ENCODE results near the gene KDM3B.
A peak's percentile ranks its signal among the peaks of the same experiment; 100 is the strongest.
"Not testable (repeated sequence)": the region's sequence is repeated elsewhere in the genome, so short reads cannot be mapped to it uniquely, and the experiment has no call there.

Gene KDM3B

DNA sequence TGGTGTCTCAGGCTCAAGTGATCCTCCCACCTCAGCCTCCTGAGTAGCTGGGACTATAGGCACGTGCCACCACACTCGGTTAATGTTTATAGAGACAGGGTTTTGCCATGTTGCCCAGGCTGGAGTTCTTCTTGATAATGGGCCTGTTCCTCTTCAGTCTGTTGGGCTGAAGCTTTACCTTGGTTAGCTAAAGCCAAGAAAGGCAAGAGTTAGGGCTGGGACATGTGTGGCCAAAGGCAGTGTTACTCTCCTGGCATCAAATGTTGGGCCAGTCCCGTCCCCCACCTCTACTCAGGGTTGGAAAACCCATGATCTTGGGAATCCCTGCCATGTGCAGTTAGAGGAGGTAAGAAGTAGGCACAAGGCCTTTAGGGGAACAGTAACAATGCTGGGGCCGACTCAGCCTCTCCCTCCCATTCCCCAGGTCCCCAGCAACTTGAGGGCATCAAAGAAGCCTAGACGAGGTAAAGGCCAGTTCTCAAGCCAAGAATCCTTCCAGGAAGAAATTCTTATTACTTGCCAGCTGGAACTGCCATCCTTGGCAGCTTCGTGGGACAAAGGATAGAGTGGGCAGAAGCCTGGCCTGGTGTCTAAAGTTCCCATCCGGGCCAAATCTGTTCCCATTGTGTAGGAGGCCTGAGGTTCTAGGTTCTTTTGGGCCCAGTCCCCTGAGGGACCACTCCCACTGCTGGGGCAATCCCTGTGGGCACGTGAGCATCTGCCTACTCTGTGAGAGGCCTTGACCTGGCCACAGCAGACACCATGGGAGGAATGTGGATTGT is 117.2 kb downstream of the KDM3B start:
- DNase-seq, result peak; percentile 83

DNA sequence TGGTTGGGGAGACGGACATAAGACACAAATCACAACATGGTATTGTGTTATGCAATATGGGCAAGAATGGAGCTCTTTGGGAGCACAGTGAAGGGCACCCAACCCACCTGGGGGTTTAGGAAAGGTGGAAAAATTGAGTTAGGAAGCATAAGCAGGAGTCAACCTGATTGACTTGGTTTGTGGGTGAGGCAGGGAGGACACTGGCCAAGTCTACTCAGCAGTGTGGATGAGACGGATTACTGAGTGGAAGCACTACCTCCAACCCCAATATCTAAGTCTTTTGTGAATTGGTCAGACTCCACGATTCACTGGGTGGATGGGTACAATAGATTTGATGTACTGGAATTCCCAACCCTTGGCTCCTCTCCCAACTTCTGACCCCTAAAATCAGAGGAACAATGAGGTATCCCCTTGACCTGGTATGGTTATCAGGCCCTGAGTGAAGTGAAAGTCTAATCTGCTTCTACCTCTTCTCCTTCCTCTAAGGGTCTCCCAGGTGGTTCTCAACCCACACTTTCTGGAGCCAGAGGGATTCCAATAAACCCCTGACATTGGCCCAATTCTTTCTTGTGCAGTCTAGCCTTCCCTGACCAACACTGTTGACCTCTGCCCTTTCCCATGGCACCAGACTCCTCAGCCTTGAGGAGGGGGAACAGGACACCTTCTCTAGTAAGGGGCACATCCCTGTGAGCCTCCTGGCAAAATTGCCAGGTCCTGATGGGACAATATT is 118.0 kb downstream of the KDM3B start:
- DNase-seq, result no peak

DNA sequence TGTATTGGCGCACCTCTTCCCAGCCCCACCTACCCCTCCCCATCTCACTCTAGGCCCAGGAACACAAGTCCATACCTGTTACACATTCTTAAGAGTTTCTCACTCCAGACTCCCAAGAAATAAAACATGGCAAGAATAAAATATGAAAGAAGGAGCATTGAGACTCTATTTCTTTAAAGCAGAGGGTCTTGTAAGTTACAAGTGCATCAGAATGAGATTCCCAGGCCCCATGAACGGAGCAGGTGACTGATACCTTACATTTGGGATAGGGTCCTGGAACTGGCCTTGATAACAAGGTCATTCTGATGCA is 118.5 kb downstream of the KDM3B start:
- no peak for DNase-seq

DNA sequence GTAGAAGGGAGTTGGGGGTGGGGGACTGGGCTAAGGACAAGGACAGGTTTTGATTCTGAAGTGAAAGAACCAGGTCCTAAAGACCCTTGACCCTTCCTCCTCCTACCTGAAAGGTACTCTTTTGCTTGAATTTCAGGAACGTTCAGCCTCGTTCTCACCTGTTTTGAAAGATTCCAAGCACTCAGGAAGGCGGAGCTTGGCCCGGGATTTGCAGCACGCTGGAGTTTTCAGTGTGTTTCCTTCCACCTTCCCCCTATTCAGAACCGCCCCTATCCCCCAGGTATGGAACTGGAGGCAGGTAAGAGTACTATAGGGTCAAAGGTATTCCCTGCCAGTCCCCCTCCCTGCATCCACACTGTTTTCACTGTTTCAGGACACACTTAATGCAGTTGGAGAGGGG is 119.9 kb downstream of the KDM3B start:
- DNase-seq, result no peak

DNA sequence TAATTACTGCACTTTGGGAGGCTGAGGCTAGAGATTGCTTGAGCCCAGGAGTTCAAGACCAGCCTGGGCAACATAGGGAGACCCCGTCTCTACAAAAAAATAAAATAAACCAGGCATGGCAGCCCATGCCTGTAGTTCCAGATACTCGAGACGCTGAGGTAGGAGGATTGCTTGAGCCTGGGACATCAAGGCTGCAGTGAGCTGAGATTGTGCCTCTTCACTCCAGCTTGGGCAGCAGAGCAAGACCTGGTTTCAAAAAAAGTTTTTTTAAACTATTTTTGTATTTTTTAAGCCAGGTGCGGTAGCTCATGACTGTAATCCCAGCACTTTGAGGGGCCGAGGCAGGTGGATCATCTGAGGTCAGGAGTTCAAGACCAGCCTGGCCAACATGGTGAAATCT is 120.7 kb downstream of the KDM3B start:
- DNase-seq, result not testable (repeated sequence)

DNA sequence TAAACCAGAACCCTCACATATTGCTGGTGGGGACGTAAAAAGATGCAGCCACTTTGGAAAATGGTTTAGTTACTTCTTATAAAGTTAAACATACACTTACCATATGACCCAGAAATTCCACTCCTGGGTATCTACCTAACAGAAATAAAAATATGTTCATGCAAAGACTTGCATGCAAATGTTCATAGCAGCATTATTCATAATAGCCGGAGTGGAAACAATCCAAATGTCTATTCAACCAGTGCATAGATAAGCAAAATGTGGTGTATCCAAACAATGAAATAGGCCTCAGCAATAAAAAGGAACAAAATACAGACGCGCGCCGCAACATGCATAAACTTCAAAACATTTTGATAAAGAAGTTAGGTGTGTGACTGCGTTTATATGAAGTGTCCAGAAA is 124.4 kb downstream of the KDM3B start:
- DNase-seq, result no peak

DNA sequence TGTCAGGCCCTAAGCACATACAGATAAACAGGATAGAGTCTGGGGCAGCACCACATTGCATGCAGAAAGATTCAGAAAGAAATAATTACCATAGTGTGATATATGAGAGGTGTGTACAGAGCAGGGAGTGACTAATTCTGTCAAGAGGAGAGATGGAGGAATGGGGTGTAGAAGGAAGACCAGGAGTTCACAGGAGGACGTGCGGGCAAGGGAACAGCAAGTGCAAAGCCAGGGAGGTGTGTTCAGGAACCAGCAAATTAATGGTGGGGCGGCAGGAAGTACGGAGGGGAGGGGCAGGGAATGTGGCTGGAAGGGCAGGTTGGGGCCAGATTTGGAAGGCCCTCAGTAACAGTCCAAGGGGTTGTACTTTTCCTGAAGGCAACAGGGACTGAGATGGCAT is 130.2 kb downstream of the KDM3B start:
- no peak for DNase-seq
